Umbilical cord (tissue), 2 donors: Measurements from ENCODE around the gene BABAM2. TPM values are rescaled to one million over a fixed set of nuclear protein-coding genes. Genes with fewer than 3 reads are reported as not detected.

ENCODE experiments used
- DNase-seq: peaks from one replicate; pipeline ENCODE4 v3.0.0-alpha.2; 2015; ENCODE audit warnings: low spot score
- total RNA-seq: library from RNA; depleted of rRNA; stranded (reverse); fragments of >200 nt; gene quantifications from one replicate; pipeline ENCODE4 v1.2.3, GENCODE V29; 2014; ENCODE audit warnings: low replicate concordance; ENCODE audit not compliant: insufficient read depth

The BABAM2 gene
- total RNA-seq, 1 donor from 2014 or later = 38.5 TPM

- no peak for DNase-seq
These were observed 177.1 kb downstream of the BABAM2 start for GRCh38 chr2:28067602-28068001.

GRCh38 chr2:28068088-28068487, 177.6 kb downstream of the BABAM2 start:
- DNase-seq = peak; percentile 81

- DNase-seq = peak; percentile 69
These were observed 178.0 kb downstream of the BABAM2 start for GRCh38 chr2:28068527-28068926.

GRCh38 chr2:28071221-28071620, 180.7 kb downstream of the BABAM2 start:
- no peak for DNase-seq

GRCh38 chr2:28074137-28074536, 183.6 kb downstream of the BABAM2 start:
- no peak for DNase-seq

- peak; percentile 85 for DNase-seq
These were observed 190.4 kb downstream of the BABAM2 start for GRCh38 chr2:28080911-28081310.

- DNase-seq = peak; percentile 84
These were observed 191.6 kb downstream of the BABAM2 start for GRCh38 chr2:28082131-28082530.

- DNase-seq = no peak
These were observed 192.9 kb downstream of the BABAM2 start for GRCh38 chr2:28083476-28083875.

- DNase-seq = peak; percentile 57
These were observed 194.0 kb downstream of the BABAM2 start for GRCh38 chr2:28084564-28084963.

- DNase-seq = no peak
These were observed 194.7 kb downstream of the BABAM2 start for GRCh38 chr2:28085201-28085600.

GRCh38 chr2:28086611-28087010, 196.1 kb downstream of the BABAM2 start:
- DNase-seq = no peak

- DNase-seq = no peak
These were observed 198.4 kb downstream of the BABAM2 start for GRCh38 chr2:28088970-28089369.

- no peak for DNase-seq
These were observed 199.0 kb downstream of the BABAM2 start for GRCh38 chr2:28089486-28089885.

- DNase-seq = no peak
These were observed 202.8 kb downstream of the BABAM2 start for GRCh38 chr2:28093308-28093707.

GRCh38 chr2:28093768-28094167, 203.2 kb downstream of the BABAM2 start:
- DNase-seq = no peak

- DNase-seq = no peak
These were observed 204.2 kb downstream of the BABAM2 start for GRCh38 chr2:28094739-28095138.

- no peak for DNase-seq
These were observed 205.1 kb downstream of the BABAM2 start for GRCh38 chr2:28095622-28096021.

- DNase-seq = no peak
These were observed 205.9 kb downstream of the BABAM2 start for GRCh38 chr2:28096421-28096820.

- DNase-seq = peak; percentile 67
These were observed 208.1 kb downstream of the BABAM2 start for GRCh38 chr2:28098501-28099225.

- DNase-seq = no peak
These were observed 210.6 kb downstream of the BABAM2 start for GRCh38 chr2:28101123-28101522.

- DNase-seq = no peak
These were observed 211.4 kb downstream of the BABAM2 start for GRCh38 chr2:28101892-28102291.

- peak; percentile 71 for DNase-seq
These were observed 211.9 kb downstream of the BABAM2 start for GRCh38 chr2:28102455-28102874.

- no peak for DNase-seq
These were observed 213.1 kb downstream of the BABAM2 start for GRCh38 chr2:28103611-28104010.

GRCh38 chr2:28108143-28108542, 217.6 kb downstream of the BABAM2 start:
- no peak for DNase-seq
